ENCODE data around the gene TRPV4.

DNA sequence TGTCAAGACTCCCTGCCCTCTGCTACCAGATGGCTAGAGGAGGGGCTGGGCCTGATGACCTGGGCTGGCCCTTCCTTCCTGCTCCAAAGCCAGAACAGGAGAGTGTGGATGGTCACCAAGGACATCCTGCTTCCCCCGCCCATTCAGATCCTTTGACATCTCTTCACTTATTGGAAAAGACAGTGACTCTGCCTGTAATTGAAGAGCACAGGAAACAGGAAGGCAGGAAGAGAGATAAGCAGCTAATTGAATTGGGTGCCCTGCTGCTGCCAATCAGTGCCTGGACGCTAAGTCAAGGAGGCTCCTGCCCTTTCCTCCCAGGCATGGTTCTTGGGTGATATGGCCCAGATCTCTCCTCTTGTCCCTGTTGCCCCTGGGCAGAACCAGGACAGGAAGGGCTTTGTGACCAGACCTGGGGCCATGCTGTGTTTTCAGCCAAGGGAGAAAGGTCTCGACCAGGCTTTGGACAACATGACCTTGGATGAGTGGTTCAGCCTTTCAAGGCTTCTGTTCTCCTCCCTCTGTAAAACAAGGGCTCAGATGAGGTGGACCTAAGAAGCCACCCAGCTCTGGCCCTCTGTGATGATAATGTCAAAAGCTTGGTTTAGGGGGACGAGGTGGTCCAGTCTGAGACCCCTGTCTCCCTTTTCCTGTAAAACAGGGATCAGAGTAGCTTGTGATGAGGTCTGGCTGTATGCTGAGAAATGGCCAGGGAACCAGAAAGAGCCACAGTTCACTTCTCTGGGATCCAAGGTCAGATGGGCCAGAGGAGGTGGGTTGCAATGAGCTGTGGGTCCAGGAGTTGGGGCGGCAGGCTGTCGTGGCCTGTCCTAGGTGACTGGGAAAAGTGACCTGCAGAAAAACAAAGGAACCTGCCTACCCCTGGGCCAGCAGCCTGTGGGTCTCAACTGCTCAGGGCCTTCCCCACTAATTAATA, 80.8 kb downstream of the TRPV4 start:
- TF ChIP-seq, protein P1, sequence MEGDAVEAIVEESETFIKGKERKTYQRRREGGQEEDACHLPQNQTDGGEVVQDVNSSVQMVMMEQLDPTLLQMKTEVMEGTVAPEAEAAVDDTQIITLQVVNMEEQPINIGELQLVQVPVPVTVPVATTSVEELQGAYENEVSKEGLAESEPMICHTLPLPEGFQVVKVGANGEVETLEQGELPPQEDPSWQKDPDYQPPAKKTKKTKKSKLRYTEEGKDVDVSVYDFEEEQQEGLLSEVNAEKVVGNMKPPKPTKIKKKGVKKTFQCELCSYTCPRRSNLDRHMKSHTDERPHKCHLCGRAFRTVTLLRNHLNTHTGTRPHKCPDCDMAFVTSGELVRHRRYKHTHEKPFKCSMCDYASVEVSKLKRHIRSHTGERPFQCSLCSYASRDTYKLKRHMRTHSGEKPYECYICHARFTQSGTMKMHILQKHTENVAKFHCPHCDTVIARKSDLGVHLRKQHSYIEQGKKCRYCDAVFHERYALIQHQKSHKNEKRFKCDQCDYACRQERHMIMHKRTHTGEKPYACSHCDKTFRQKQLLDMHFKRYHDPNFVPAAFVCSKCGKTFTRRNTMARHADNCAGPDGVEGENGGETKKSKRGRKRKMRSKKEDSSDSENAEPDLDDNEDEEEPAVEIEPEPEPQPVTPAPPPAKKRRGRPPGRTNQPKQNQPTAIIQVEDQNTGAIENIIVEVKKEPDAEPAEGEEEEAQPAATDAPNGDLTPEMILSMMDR (IDR thresholded peaks at IDR 0.05 in 4 of 5, conservative IDR thresholded peaks at IDR 0.05 in 1 of 5), result no peak
- no peak for TF ChIP-seq POLR2A (IDR thresholded peaks at IDR 0.05)
